Smooth muscle cell (in vitro differentiated cells): Measurements from ENCODE around the gene REEP3. TPM values are rescaled to one million over a fixed set of nuclear protein-coding genes. Genes with fewer than 3 reads are reported as not detected.
"Not testable (repeated sequence)": the region's sequence is repeated elsewhere in the genome, so short reads cannot be mapped to it uniquely, and the experiment has no call there.

Experiments used
- DNase-seq: peaks from one replicate; lab custom pipeline; 2025; ENCODE audit not compliant: unreplicated experiment; lab: John Stamatoyannopoulos, UW
- H2AFZ ChIP-seq: fragments of 200-600 bp; sonication (generic); 2 replicates; pipeline ENCODE4 v1.6.0; 2016; ENCODE audit warnings: antibody characterized with exemption, low read depth, mild to moderate bottlenecking
- H3F3A ChIP-seq: fragments of 200-600 bp; sonication (generic); 2 replicates; pipeline ENCODE4 v1.6.0; 2017; ENCODE audit warnings: antibody characterized with exemption, low read depth
- H3K27ac ChIP-seq: fragments of 200-600 bp; sonication (generic); 2 replicates; pipeline ENCODE4 v1.5.1; 2016; ENCODE audit warnings: low read depth, mild to moderate bottlenecking
- H3K27me3 ChIP-seq: fragments of 200-600 bp; sonication (generic); 2 replicates; pipeline ENCODE4 v1.6.1; 2016; ENCODE audit warnings: low read depth, mild to moderate bottlenecking
- H3K36me3 ChIP-seq: fragments of 200-600 bp; sonication (generic); 2 replicates; pipeline ENCODE4 v1.5.1; 2016; ENCODE audit warnings: low read depth
- H3K4me1 ChIP-seq: fragments of 200-600 bp; sonication (generic); 2 replicates; pipeline ENCODE4 v1.5.1; 2016; ENCODE audit warnings: low read depth
- H3K4me2 ChIP-seq: fragments of 200-600 bp; sonication (generic); 2 replicates; pipeline ENCODE4 v1.6.0; 2016; ENCODE audit warnings: mild to moderate bottlenecking
- H3K4me3 ChIP-seq: fragments of 200-600 bp; sonication (generic); 2 replicates; pipeline ENCODE4 v1.5.1; 2016; ENCODE audit warnings: mild to moderate bottlenecking
- H3K79me2 ChIP-seq: fragments of 200-600 bp; sonication (generic); 2 replicates; pipeline ENCODE4 v1.6.0; 2016; ENCODE audit warnings: low read depth, mild to moderate bottlenecking
- H3K9ac ChIP-seq: fragments of 200-600 bp; sonication (generic); 2 replicates; pipeline ENCODE4 v1.6.0; 2016; ENCODE audit warnings: low read depth
- H3K9me3 ChIP-seq: fragments of 200-600 bp; sonication (generic); replicated peaks from 2 replicates; pipeline ENCODE4 v1.5.1; 2016; ENCODE audit warnings: low read depth
- H4K20me1 ChIP-seq: fragments of 200-600 bp; sonication (generic); 2 replicates; pipeline ENCODE4 v1.6.0; 2016; ENCODE audit warnings: low read depth
- WGBS: methylation state at CpG from one replicate; pipeline ENCODE4 v1.1.7; 2016; ENCODE audit warnings: low lambda C conversion rate; 5-methylcytosine and 5-hydroxymethylcytosine counted together
- polyA plus RNA-seq: library from polyadenylated mRNA; unstranded; fragments of >200 nt; fragmentation: Nextera tagmentation; extraction: Ambion mirVana; gene quantifications from 2 replicates; pipeline ENCODE4 v1.2.1, GENCODE V29; 2016
- total RNA-seq: library from RNA; depleted of rRNA; stranded (reverse); fragments of >200 nt; gene quantifications from 2 replicates; pipeline ENCODE4 v1.2.3, GENCODE V29; 2014
- TF ChIP-seq, protein P1 (sequence below): fragments of 200-600 bp; sonication (generic); IDR thresholded peaks from 2 replicates; pipeline ENCODE4 v1.5.1; 2017; ENCODE audit warnings: borderline replicate concordance, mild to moderate bottlenecking, antibody characterized with exemption; ENCODE audit not compliant: insufficient read depth, poor library complexity, severe bottlenecking

The REEP3 gene
- total and polyA plus RNA-seq, 2 experiments from 2014 or later, result 42.3 to 80.4 TPM

DNA sequence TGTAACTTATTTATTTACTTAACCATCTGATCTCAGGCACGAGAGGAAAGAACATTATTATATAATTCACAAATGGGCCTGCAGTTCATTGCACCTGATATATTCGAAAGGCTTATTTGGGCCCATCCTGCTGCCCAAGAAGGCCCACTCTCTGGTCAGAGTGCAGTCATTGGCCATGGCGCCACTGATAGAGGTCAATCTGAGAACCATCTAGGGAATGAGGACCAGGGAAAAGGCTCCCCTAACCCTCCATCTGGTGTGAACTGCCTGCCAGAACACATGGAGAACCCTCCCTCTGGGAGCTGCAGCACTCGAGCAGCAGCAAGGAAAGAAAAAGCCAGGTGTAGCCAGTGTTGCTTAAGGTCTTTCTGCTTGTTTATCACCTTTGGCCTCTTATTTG is 136.6 kb downstream of the REEP3 start:
- Histone ChIP-seq H3F3A (no peaks in the 10 kb centered on the region), H3K27ac (no peak overlapping the region), H3K4me1 (no peaks in the 10 kb centered on the region), H3K36me3 (no peaks in the 10 kb centered on the region), H3K27me3 (no peaks in the 10 kb centered on the region), H3K9me3 (no peaks in the 10 kb centered on the region), H3K9ac (no peak overlapping the region), H3K79me2 (no peaks in the 10 kb centered on the region), H4K20me1 (no peaks in the 10 kb centered on the region), H3K4me3 (no peak overlapping the region), H2AFZ (no peak overlapping the region), H3K4me2 (no peak overlapping the region)
- no peak for DNase-seq
- TF ChIP-seq, protein P1, sequence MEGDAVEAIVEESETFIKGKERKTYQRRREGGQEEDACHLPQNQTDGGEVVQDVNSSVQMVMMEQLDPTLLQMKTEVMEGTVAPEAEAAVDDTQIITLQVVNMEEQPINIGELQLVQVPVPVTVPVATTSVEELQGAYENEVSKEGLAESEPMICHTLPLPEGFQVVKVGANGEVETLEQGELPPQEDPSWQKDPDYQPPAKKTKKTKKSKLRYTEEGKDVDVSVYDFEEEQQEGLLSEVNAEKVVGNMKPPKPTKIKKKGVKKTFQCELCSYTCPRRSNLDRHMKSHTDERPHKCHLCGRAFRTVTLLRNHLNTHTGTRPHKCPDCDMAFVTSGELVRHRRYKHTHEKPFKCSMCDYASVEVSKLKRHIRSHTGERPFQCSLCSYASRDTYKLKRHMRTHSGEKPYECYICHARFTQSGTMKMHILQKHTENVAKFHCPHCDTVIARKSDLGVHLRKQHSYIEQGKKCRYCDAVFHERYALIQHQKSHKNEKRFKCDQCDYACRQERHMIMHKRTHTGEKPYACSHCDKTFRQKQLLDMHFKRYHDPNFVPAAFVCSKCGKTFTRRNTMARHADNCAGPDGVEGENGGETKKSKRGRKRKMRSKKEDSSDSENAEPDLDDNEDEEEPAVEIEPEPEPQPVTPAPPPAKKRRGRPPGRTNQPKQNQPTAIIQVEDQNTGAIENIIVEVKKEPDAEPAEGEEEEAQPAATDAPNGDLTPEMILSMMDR, result no peak
- 60% methylated on average over 4 of the region's 4 CpGs for WGBS

DNA sequence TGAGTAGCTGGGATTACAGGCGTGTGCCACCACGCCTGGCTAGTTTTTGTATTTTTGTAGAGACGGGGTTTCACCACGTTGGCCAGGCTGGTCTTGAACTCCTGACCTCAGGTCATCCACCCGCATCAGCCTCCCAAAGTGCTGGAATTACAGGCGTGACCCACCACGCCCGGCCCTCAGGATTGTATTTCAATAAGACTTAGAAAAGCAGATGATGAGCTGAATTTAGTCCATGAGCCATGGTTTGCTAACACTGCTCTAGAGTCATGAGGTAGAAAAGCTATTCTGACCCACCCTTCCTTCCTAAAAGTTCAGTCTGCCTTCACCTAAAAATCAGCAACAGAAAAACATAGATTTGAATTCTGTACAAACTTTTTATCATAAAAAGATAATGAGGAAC is 139.7 kb downstream of the REEP3 start:
- not testable (repeated sequence) for H3K9me3 ChIP-seq, H3K79me2 ChIP-seq, H3K9ac ChIP-seq, H3K4me3 ChIP-seq, H3K4me2 ChIP-seq, H3K27me3 ChIP-seq, H3K4me1 ChIP-seq, H3K36me3 ChIP-seq, H3K27ac ChIP-seq, DNase-seq, H3F3A ChIP-seq, H2AFZ ChIP-seq, H4K20me1 ChIP-seq
- 95% methylated on average over 8 of the region's 8 CpGs for WGBS

DNA sequence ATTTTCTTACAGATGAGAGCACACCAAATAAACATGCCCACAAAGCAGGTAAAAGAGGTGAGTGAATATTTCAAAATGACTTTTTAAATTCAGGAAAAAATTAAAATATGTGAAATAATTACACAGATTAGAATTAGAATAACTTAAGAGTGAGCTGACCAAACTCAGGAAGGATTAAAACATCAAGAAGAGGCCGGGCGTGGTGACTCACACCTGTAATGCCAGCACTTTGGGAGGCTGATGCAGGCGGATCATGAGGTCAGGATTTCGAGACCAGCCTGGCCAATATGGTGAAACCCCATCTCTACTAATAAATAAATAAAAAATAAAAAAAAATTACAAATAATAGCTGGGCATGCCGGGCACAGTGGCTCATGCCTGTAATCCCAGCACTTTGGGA is 140.1 kb downstream of the REEP3 start:
- Histone ChIP-seq H3K27ac (no peak overlapping the region), H2AFZ (no peak overlapping the region), H3K9me3 (no peaks in the 10 kb centered on the region), H3K9ac (no peak overlapping the region), H4K20me1 (no peaks in the 10 kb centered on the region), H3F3A (no peaks in the 10 kb centered on the region), H3K4me2 (no peak overlapping the region), H3K79me2 (no peaks in the 10 kb centered on the region), H3K36me3 (no peaks in the 10 kb centered on the region), H3K4me1 (no peaks in the 10 kb centered on the region), H3K27me3 (no peaks in the 10 kb centered on the region), H3K4me3 (no peak overlapping the region)
- DNase-seq, result no peak
- TF ChIP-seq, protein P1, result no peak
- 89% methylated on average over 5 of the region's 5 CpGs for WGBS

DNA sequence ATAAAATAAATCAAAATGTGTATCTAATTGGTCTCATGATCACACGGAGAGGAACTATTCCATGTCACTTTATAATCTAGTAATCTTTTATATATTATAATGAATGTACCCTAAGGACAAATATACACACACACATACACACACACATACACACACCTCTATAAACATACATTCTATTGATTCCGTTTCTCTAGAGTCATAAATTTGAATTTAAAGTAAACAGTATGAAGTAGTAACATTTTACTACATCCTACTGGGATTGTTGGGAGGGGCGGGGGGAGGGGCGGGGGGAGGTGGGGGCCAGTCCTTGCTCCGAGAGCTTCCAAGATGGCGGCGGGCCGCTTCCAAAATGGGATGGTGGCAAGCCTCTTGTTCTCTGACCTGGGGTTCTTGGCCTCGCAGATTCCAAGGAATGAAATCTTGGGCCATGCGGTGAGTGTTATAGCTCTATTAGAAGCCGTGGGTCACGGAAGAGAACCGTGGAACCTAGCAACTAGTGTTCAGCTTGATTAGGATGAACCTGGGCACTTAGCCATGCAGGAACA is 143.2 kb downstream of the REEP3 start:
- Histone ChIP-seq H3K27me3 (no peaks in the 10 kb centered on the region), H3K4me1 (no peaks in the 10 kb centered on the region), H3K9me3 (no peaks in the 10 kb centered on the region), H3K4me2 (no peak overlapping the region), H3F3A (no peaks in the 10 kb centered on the region), H3K27ac (no peak overlapping the region), H2AFZ (no peak overlapping the region), H3K4me3 (no peak overlapping the region), H4K20me1 (no peaks in the 10 kb centered on the region), H3K9ac (no peak overlapping the region), H3K36me3 (no peaks in the 10 kb centered on the region), H3K79me2 (no peaks in the 10 kb centered on the region)
- WGBS, result 94% methylated on average over 13 of the region's 13 CpGs
- TF ChIP-seq, protein P1, result no peak
- no peak for DNase-seq

DNA sequence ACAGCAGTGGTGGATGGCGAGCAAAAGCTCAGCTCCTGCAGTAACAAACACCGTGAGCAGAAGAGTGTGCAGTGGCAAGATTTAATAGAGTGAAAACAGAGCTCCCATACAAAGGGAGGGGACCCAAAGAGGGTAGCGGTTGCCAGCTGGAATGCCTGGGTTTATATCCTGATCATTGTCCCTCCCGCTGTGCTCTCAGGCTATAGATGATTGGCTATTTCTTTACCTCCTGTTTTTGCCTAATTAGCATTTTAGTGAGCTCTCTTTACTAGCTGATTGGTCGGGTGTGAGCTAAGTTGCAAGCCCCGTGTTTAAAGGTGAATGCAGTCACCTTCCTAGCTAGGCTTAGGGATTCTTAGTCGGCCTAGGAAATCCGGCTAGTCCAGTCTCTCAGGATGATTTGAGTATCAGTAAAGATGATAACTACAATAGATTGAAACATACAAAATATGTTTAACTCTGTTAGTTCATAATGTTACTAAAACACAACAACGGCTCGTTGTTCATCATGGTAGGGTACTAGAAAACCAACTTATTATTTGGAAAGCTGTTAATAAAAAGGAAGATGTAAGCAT is 143.9 kb downstream of the REEP3 start:
- not testable (repeated sequence) for H3K27me3 ChIP-seq, H3K4me3 ChIP-seq, H4K20me1 ChIP-seq, H3K4me2 ChIP-seq, H3K27ac ChIP-seq, H2AFZ ChIP-seq, H3F3A ChIP-seq, DNase-seq, H3K4me1 ChIP-seq, H3K36me3 ChIP-seq, H3K9ac ChIP-seq, H3K79me2 ChIP-seq, H3K9me3 ChIP-seq
- 84% methylated on average over 10 of the region's 10 CpGs for WGBS
